MG63 (cell line): ENCODE measurements around the gene GFPT1. TPM values are rescaled to one million over a fixed set of nuclear protein-coding genes. Genes with fewer than 3 reads are reported as not detected.
A peak's percentile ranks its signal among the peaks of the same experiment; 100 is the strongest.

Experiments
- DNase-seq: peaks from one replicate; pipeline ENCODE4 v3.0.0-alpha.2; 2020
- H3K27me3 ChIP-seq: fragments of 250-450 bp; sonication (Bioruptor Pico); 2 replicates; pipeline ENCODE4 v1.5.1; 2020; ENCODE audit warnings: mild to moderate bottlenecking, moderate library complexity
- H3K36me3 ChIP-seq: fragments of 250-450 bp; sonication (Bioruptor Pico); 2 replicates; pipeline ENCODE4 v1.5.1; 2020; ENCODE audit warnings: mild to moderate bottlenecking, moderate library complexity
- H3K4me3 ChIP-seq: fragments of 250-450 bp; sonication (Bioruptor Pico); 2 replicates; pipeline ENCODE4 v1.5.1; 2020; ENCODE audit warnings: mild to moderate bottlenecking, moderate library complexity
- H3K9me3 ChIP-seq: fragments of 250-450 bp; sonication (Bioruptor Pico); 2 replicates; pipeline ENCODE4 v1.5.1; 2020; ENCODE audit warnings: mild to moderate bottlenecking, moderate library complexity
- total RNA-seq: library from RNA; depleted of rRNA; stranded (reverse); fragments of >200 nt; shearing (Covaris generic); gene quantifications from 2 replicates; pipeline ENCODE4 v1.2.3, GENCODE V29; 2014; ENCODE audit warnings: low replicate concordance

The GFPT1 gene
- total RNA-seq, 1 experiment from 2014 or later: 14.7 TPM

- H3K36me3 ChIP-seq: no peaks in the 10 kb centered on the region
- H3K4me3 ChIP-seq: no peak overlapping the region
- no peaks in the 10 kb centered on the region for H3K27me3 ChIP-seq
- no peak for DNase-seq
- no peaks in the 10 kb centered on the region for H3K9me3 ChIP-seq
Observed at GRCh38 chr2:69389271-69389670, 2.2 kb upstream of the GFPT1 start.

DNA sequence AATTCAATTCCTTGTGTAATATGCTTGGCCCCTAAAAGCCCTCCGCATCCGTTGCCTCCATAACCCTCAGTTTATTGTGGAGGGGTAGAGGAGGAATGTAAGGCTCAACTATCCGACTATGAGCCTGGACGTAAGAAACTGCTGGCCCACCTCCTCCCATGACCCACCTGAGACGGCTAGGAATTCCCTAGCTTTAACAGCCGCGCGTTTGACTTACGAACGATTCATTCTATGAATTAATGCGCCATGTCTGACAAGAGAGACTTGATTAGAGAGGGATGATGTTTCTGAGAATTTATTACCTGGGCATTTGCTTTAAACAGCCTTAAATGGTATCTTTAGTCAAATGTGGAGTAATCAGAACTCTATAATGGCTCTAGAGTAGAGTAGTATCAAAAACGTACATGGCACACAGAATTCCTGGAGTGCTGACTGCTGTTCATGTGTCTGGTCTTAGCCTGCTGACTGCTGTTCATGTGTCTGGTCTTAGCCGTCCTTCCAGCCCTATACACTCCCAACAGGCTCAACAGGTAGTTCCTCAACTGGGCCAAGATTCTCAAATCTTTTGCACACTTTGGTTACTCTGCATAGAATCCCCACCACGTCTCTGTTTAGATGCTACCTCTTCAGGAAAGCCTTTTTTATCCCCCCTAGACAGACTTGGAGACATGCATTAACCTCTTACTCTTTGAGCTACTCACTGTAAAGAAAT, 899 bp upstream of the GFPT1 start:
- H3K9me3 ChIP-seq: no peaks in the 10 kb centered on the region
- H3K27me3 ChIP-seq: no peaks in the 10 kb centered on the region
- peak overlapping the region; percentile 86 for H3K4me3 ChIP-seq
- no peak for DNase-seq
- peaks cover 7% of the 10 kb centered on the region for H3K36me3 ChIP-seq

DNA sequence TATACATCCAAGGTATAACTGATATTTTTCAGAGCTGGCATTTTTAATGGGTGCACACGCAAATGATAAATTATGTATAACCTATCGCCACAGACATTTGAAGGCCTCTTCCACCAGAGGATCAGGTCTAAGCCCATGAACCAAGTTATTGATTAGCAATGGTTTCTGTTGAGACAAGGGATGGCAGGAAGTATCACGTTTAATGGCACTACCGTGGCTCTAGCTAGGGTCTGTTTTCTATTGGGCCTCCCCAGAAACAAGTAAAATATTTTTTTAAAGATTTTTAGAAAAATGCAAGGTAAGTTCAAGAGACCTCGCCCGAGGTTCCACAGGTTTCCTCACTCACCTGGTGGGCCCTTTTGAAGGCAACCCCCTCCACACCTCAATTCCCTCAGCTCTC, 667 bp downstream of the GFPT1 start:
- Histone ChIP-seq H3K9me3 (no peaks in the 10 kb centered on the region), H3K36me3 (peaks cover 18% of the 10 kb centered on the region), H3K4me3 (peak overlapping the region; percentile 86), H3K27me3 (no peaks in the 10 kb centered on the region)
- no peak for DNase-seq

- Histone ChIP-seq H3K9me3 (no peaks in the 10 kb centered on the region), H3K27me3 (no peaks in the 10 kb centered on the region), H3K4me3 (peak overlapping the region; percentile 86), H3K36me3 (peaks cover 18% of the 10 kb centered on the region)
- no peak for DNase-seq
Observed at GRCh38 chr2:69385443-69386151, 1.4 kb downstream of the GFPT1 start.

GRCh38 chr2:69384618-69385081, 2.4 kb downstream of the GFPT1 start:
- H3K36me3 ChIP-seq: peaks cover 25% of the 10 kb centered on the region
- DNase-seq: no peak
- H3K9me3 ChIP-seq: no peaks in the 10 kb centered on the region
- H3K27me3 ChIP-seq: no peaks in the 10 kb centered on the region
- no peak overlapping the region for H3K4me3 ChIP-seq

- H3K36me3 ChIP-seq: peaks cover 25% of the 10 kb centered on the region
- H3K4me3 ChIP-seq: no peak overlapping the region
- H3K27me3 ChIP-seq: no peaks in the 10 kb centered on the region
- no peak for DNase-seq
- no peaks in the 10 kb centered on the region for H3K9me3 ChIP-seq
Observed at GRCh38 chr2:69383176-69383812, 3.7 kb downstream of the GFPT1 start.

DNA sequence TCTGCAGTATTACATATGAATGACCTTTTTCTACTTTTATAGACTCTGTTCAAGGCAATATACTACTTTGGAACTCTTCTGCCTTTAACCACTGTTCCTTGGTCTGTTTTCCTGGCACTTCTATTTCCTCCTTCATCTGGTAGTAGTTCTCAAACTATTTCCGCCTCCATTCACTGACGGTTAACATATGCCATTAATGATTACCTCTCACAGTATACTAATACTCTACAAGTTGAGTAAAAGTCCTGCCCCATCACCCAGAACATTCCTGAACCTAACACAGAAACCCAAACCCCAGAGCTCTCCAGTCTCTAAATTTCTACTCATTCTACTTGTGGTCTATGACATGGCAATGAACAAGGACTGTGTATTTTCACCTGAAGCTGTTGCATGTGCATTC, 4.5 kb downstream of the GFPT1 start:
- no peak for DNase-seq
- H3K36me3 ChIP-seq: peaks cover 25% of the 10 kb centered on the region
- no peaks in the 10 kb centered on the region for H3K9me3 ChIP-seq
- H3K4me3 ChIP-seq: no peak overlapping the region
- no peaks in the 10 kb centered on the region for H3K27me3 ChIP-seq

DNA sequence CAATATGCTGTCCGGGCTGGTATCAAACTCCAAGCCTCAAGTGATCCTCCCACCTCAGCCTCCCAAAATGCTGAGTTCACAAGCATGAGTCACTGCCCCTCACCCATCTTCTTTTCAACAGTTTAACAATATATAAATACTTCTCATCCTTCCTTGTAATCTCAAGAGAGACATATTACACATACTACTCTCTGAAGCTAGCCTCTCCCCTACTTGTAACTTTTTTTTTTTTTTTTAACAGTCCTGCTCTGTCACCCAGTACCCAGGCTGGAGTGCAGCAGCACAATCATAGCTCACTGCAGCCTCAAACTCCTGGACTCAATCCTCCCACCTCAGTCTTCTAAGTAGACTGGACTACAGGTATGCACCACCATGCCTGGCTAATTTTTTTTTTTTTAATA, 5.7 kb downstream of the GFPT1 start:
- Histone ChIP-seq H3K36me3 (peaks cover 25% of the 10 kb centered on the region), H3K9me3 (no peaks in the 10 kb centered on the region), H3K27me3 (no peaks in the 10 kb centered on the region), H3K4me3 (no peak overlapping the region)
- DNase-seq: peak; percentile 33

DNA sequence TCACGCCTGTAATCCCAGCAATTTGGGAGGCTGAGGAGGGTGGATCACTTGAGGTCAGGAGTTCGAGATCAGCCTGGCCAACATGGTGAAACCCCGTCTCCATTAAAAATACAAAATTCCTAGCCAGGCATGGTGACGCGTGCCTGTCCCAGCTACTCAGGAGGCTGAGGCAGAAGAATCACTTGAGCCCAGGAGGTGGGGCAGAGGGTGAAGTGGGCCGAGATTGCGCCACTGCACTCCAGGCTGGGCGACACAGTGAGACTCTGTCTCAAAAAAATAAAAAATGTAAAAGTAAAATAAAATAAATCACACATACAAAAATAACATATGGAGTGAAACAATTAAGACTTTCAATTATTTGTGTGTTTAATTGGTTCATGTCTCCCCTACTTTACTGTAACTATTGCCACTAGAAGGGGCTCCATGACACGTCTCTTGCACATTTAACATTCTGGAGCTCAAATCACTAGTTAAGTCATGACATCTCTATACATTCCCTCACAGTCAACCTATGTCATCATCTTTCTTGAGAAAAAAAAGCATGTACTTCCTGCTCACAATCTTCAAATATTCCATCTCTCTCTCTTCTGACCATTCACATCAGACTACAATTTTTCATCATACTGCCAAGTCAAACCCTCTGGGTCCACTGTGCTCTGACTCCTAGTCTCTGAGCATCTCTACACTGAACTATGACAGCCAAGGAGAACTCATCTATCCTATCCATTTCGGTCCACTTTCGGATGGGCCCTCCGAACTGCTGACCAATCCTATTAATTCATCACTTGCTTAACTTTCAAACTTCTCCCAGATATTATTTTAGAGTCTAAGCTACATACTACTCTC, 6.7 kb downstream of the GFPT1 start:
- Histone ChIP-seq H3K36me3 (peaks cover 25% of the 10 kb centered on the region), H3K27me3 (no peaks in the 10 kb centered on the region), H3K4me3 (no peak overlapping the region), H3K9me3 (no peaks in the 10 kb centered on the region)
- no peak for DNase-seq

- Histone ChIP-seq H3K27me3 (no peaks in the 10 kb centered on the region), H3K9me3 (no peaks in the 10 kb centered on the region), H3K4me3 (no peak overlapping the region), H3K36me3 (peaks cover 23% of the 10 kb centered on the region)
- no peak for DNase-seq
Observed at GRCh38 chr2:69376403-69376802, 10.6 kb downstream of the GFPT1 start.

GRCh38 chr2:69375494-69376353, 11.3 kb downstream of the GFPT1 start:
- H3K4me3 ChIP-seq: no peak overlapping the region
- no peaks in the 10 kb centered on the region for H3K9me3 ChIP-seq
- H3K36me3 ChIP-seq: peaks cover 27% of the 10 kb centered on the region
- no peaks in the 10 kb centered on the region for H3K27me3 ChIP-seq
- DNase-seq: no peak

GRCh38 chr2:69372767-69373166, 14.3 kb downstream of the GFPT1 start:
- no peaks in the 10 kb centered on the region for H3K9me3 ChIP-seq
- H3K27me3 ChIP-seq: no peaks in the 10 kb centered on the region
- peaks cover 47% of the 10 kb centered on the region for H3K36me3 ChIP-seq
- H3K4me3 ChIP-seq: no peak overlapping the region
- no peak for DNase-seq

- Histone ChIP-seq H3K4me3 (no peak overlapping the region), H3K9me3 (no peaks in the 10 kb centered on the region), H3K27me3 (no peaks in the 10 kb centered on the region), H3K36me3 (peaks cover 68% of the 10 kb centered on the region)
- no peak for DNase-seq
Observed at GRCh38 chr2:69369802-69370201, 17.2 kb downstream of the GFPT1 start.

DNA sequence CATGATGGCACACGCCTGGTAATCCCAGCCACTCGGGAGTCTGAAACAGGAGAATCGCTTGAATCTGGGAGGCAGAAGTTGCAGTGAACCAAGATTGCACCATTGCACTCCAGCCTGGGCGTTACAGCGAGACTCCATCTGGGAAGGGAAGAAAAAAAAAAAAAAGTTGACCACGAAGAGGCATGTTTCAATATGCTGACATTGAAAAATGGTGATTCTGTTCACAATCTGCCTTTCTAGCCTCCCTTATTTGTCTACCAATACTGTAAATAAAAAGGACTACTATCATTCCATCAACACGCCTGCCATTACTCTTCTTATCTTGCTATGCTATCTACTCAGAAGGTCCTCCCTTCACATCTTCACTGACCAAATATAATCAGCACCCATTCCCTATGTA, 18.4 kb downstream of the GFPT1 start:
- no peak for DNase-seq
- Histone ChIP-seq H3K36me3 (peaks cover 74% of the 10 kb centered on the region), H3K9me3 (no peaks in the 10 kb centered on the region), H3K4me3 (no peak overlapping the region), H3K27me3 (no peaks in the 10 kb centered on the region)

DNA sequence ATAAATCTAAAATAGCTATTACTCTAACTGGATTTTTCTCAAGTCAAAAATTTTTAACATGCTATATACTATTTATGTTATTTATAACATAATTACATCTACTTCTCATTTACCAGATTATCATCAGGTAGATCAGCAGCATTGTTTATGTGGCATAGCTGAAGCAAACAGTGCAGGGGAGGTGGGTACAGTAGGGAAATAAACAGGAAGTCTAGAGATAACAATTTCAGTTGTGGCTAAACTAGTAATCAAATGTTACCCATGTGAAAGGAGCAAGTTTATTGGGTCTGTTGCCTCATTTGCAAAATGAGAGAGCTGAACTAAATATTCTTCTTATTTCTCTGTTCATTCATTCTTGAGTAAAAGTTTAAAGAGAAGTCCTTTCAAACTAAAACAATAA, 27.7 kb downstream of the GFPT1 start:
- DNase-seq: no peak
- peaks cover 81% of the 10 kb centered on the region for H3K36me3 ChIP-seq

GRCh38 chr2:69358914-69359313, 28.1 kb downstream of the GFPT1 start:
- H3K36me3 ChIP-seq: peaks cover 85% of the 10 kb centered on the region
- no peak overlapping the region for H3K4me3 ChIP-seq
- H3K9me3 ChIP-seq: no peaks in the 10 kb centered on the region
- H3K27me3 ChIP-seq: no peaks in the 10 kb centered on the region
- no peak for DNase-seq

More for the DNA sequence above, 27.7 kb downstream of the GFPT1 start:
- Histone ChIP-seq H3K9me3 (no peaks in the 10 kb centered on the region), H3K4me3 (no peak overlapping the region), H3K27me3 (no peaks in the 10 kb centered on the region)
